ENCODE results near the gene CENPVL2.
"Not testable (repeated sequence)": the region's sequence is repeated elsewhere in the genome, so short reads cannot be mapped to it uniquely, and the experiment has no call there.

Gene CENPVL2

DNA sequence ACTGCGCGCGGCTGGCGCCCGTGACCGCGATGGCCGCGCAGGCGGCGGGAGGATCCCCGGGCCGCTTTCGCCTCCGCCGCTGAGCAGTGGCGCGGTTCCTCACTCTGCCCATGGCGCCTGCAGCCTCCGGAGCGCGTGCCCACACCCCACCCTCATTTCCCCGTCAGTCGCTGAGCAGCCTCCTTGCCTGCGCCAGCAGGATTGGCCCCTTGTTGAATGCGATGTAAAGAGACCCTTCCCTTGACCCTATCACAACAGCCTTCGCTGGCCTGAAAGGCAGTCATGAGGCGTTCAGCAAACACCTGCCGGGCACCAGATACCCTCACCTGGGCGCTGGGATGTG is at the start of gene CENPVL2:
Gene CENPVL2, minus strand, starts transcription at position 112 of the 343 bp plus-strand sequence. Its CDS starts 0 bp downstream, at position 112.
- DNase-seq (ENCODE audit: low read depth) = not testable (repeated sequence)

DNA sequence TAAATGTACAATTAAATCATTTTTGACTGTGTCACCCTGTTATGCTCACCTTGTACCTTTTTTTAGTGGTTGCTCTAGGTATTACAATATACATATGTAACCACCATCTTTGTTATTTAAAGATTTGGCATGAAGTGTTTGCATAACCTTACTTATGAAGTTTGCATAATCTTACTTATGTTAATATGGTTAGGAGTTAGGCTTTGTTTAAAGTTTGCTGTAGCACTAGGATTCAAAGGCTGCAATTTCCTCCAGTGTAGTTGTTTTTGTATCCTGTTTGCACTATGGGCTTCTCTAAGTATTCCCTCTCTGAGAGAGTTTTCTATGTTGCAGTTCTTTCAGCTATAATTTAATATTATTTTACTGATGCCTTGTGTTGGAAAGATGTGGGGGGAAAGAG is 45.6 kb upstream of the CENPVL2 start:
- DNase-seq (ENCODE audit: low read depth) = no peak

DNA sequence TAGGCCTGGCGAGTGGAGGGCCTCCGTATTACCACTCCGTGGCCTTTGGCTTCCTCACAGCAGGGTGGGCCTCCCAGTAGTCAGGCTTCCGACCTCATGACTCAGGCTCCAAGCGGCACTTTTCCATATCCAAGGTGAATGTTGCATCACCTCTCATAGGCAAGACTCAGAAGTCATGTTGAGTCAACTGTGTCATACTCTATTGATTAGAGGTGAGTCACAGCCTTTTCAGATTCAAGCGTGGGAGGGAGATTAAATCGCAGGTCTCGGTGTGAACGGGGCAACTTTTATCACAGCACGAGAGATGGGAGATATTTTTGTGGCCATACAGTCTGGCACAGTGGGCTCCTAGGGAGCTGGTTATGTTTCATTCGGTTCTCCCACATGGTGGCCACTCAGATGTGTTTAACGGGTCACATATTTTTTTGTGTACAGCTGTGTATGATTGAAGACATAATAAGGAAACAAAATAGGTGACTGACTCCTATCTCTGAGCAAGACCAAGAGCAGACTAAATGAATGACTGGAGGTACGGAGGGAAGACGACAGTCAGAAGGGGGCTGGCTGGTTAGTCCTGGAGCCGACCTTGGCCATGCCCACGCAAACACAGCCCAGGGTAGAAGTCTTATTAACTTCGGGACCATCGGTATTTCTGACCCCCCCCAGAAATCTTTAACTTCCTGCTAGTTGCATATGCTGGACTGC is 30.5 kb upstream of the CENPVL2 start:
- DNase-seq (ENCODE audit: low read depth) = not testable (repeated sequence)

DNA sequence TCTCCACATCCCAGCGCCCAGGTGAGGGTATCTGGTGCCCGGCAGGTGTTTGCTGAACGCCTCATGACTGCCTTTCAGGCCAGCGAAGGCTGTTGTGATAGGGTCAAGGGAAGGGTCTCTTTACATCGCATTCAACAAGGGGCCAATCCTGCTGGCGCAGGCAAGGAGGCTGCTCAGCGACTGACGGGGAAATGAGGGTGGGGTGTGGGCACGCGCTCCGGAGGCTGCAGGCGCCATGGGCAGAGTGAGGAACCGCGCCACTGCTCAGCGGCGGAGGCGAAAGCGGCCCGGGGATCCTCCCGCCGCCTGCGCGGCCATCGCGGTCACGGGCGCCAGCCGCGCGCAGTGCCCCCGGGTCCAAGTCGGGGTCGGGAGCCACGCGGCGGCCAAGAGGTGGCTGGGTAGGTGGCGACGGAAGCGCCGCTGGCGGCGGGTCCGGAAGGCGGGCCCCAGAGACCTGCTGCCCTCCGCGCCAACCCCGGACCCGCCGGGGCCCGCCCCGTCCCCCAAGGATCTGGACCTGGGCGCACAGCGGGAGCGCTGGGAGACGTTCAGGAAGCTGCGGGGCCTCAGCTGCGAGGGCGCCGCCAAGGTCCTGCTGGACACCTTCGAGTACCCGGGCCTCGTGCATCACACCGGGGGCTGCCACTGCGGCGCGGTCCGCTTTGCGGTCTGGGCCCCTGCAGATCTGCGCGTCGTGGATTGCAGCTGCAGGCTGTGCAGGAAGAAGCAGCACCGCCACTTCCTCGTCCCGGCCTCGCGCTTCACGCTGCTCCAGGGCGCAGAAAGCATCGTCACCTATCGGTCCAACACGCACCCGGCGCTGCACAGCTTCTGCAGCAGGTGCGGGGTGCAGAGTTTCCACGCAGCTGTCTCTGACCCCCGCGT is 27.9 kb upstream of the CENPVL2 start, which contains the start of gene CENPVL1:
Gene CENPVL1, plus strand, starts transcription at position 236 of the 888 bp plus-strand sequence. Its CDS starts 0 bp downstream, at position 236.
- DNase-seq (ENCODE audit: low read depth) = not testable (repeated sequence)

DNA sequence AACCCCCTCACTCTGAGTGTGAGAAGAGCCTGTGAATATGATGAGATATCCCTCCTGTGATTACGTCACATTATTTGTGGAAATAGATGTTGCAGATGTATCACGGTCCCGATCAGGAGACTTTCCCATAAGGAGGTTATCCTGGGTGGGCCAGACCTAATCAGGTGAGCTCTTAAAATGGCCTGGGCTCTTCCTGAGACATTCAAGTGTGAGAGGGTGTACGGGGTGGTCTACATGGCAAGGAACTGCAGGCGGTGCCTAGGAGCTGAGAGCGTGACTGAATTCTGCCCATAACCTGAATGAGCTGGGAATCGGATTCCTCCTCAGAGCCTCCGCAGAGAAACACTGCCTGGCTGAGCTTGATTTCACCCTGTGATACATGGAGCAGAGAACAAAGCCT is 14.8 kb upstream of the CENPVL2 start:
- DNase-seq (ENCODE audit: low read depth) = no peak

DNA sequence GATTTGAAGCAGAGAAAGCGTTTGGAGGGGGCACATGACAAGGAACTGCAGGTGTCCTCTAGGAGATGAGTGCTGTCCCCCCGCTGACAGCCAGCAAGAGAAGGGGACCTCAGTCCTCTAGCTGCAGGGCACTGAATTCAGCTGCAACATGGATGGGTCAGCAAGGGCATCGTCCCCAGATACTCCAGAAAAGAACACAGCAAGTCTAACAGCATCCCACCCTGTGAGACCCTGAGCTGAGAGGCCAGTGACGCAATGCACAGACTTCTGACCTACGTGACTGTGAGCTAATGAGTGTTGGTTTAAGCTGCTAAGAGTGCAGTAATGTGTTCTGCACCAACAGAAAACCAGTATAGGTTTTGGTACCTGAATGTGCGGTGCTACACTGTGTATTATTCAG is 11.6 kb upstream of the CENPVL2 start:
- DNase-seq (ENCODE audit: low read depth) = no peak

DNA sequence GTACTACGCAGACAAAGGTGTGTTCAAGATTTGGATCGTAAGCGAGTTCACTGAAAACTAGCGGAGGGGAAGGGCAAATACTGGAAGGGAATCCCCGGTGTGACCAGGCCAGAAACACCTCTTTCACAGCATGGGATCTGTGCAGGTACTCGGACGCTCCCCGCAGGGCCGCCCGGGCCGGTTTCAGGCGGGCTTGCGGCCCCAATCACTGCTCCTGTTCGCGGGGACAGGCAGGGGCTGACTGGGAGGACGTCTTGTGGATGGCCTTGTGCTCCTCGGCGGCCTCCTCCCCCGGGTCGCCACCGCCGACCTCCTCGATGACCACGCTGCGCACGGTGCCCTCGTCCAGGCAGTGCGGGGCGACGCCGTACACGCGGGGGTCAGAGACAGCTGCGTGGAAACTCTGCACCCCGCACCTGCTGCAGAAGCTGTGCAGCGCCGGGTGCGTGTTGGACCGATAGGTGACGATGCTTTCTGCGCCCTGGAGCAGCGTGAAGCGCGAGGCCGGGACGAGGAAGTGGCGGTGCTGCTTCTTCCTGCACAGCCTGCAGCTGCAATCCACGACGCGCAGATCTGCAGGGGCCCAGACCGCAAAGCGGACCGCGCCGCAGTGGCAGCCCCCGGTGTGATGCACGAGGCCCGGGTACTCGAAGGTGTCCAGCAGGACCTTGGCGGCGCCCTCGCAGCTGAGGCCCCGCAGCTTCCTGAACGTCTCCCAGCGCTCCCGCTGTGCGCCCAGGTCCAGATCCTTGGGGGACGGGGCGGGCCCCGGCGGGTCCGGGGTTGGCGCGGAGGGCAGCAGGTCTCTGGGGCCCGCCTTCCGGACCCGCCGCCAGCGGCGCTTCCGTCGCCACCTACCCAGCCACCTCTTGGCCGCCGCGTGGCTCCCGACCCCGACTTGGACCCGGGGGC is 567 bp downstream of the CENPVL2 start:
- DNase-seq (ENCODE audit: low read depth) = not testable (repeated sequence)

DNA sequence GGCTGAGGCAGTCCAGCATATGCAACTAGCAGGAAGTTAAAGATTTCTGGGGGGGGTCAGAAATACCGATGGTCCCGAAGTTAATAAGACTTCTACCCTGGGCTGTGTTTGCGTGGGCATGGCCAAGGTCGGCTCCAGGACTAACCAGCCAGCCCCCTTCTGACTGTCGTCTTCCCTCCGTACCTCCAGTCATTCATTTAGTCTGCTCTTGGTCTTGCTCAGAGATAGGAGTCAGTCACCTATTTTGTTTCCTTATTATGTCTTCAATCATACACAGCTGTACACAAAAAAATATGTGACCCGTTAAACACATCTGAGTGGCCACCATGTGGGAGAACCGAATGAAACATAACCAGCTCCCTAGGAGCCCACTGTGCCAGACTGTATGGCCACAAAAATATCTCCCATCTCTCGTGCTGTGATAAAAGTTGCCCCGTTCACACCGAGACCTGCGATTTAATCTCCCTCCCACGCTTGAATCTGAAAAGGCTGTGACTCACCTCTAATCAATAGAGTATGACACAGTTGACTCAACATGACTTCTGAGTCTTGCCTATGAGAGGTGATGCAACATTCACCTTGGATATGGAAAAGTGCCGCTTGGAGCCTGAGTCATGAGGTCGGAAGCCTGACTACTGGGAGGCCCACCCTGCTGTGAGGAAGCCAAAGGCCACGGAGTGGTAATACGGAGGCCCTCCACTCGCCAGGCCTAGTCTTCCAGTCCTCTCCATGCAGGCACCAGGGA is 2.8 kb downstream of the CENPVL2 start:
- not testable (repeated sequence) for DNase-seq (ENCODE audit: low read depth)

DNA sequence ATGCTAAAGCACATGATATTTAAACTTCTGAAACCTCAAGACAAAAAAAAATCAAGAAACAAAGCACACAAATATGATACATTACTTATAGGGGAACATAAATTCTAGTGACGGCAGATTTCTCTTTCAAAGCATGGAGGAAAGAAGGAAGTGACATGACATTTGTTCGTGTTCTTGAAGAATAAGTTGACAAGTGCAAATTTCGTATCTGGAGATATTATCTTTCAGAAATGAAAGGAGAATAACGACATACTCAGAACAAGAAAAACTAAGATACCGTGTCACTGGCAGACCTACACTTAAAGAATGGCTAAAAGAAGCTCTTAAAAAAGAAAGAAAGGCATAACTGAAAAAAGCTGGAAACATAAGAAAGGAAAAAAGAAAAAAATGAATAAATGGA is 16.6 kb downstream of the CENPVL2 start:
- DNase-seq (ENCODE audit: low read depth) = no peak

DNA sequence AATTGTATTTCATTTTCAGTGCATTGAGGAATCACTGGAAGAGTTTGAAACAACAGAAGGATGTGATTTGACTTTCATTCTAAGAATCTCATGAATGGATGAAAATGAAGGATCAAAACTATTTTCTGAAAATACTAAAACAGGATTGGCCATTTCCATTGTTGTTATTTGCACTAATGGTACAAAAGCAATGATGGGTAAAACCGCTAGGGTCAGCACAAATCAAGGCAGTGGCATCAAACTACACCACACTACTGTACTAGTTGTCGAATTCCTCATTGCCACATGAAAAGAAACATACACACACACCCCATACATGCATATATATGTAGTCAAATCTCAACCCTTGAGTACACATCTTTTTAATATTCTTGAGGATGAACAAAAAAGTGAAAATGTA is 39.3 kb downstream of the CENPVL2 start:
- DNase-seq (ENCODE audit: low read depth) = no peak

DNA sequence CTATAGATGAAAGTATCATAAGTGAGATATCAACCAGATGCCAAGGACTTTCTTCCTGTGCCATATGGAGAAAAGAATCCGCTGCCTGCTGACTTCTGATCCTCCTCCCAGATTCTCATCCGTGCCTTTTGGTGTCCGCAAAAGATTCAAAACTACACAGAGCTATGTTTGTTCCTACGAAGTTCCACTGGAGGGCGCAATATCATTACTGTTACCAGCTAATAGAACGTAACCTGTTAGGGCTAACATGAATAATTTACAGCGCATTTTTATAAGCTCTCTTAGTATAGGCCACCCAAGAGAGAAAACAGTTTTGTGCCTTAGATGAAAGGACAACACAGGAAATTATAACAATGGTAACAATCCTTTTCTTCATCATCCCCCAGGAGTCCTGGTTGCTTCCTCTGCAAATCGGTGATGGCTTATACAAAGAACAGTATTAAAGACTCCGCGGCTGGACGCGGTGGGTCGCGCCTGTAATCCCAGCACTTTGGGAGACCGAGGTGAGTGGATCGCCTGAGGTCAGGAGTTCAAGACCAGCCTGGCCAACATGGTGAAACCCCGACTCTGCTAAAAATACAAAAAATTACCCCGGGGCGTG is 41.1 kb downstream of the CENPVL2 start:
- peak; percentile 6 for DNase-seq (ENCODE audit: low read depth)

DNA sequence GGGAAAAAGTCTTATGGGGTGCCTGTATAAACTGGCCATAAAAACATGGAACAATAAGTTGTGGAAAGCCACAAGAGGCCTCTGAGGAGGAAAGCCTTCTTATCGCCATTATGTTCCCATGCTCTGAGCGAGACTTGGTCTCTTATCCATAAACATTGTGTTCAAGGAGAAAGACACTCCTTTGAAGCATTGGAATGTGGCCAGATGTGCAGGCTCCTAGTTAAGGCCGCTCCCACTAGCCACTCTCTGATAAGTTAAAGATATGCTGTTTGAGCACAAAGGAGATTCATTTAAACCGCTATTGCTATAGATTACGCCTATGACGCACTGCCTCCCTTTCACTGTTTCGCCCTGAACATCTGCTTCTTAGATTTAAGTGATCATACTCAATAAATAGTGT is 46.1 kb downstream of the CENPVL2 start:
- not testable (repeated sequence) for DNase-seq (ENCODE audit: low read depth)

Data from GM04503 (cell line).